DMS53 treated with DMSO at 0.1 percent for 48 hours (cell line): ENCODE data around the gene E2F2.

Experiments used
- DNase-seq: peaks from one replicate; lab custom pipeline; 2025; ENCODE audit not compliant: unreplicated experiment; lab: John Stamatoyannopoulos, UW

E2F2 gene

GRCh38 chr1:23530747-23531561 lies at the start of gene E2F2:
Gene E2F2, minus strand, starts transcription at chr1:23531233. Its CDS starts 440 bp downstream, at chr1:23530793.
- peak; percentile 84 for DNase-seq

GRCh38 chr1:23578997-23579363 lies 47.9 kb upstream of the E2F2 start:
- no peak for DNase-seq

- no peak for DNase-seq
Observed at GRCh38 chr1:23578311-23578996, 47.4 kb upstream of the E2F2 start.

- no peak for DNase-seq
Observed at GRCh38 chr1:23577056-23578004, 46.3 kb upstream of the E2F2 start.

- no peak for DNase-seq
Observed at GRCh38 chr1:23576338-23577055, 45.5 kb upstream of the E2F2 start.

- DNase-seq, result no peak
Observed at GRCh38 chr1:23575226-23575810, 44.3 kb upstream of the E2F2 start.

- DNase-seq, result no peak
Observed at GRCh38 chr1:23574265-23574754, 43.3 kb upstream of the E2F2 start.

- DNase-seq, result no peak
Observed at GRCh38 chr1:23573574-23574182, 42.6 kb upstream of the E2F2 start.

GRCh38 chr1:23571465-23571864 lies 40.4 kb upstream of the E2F2 start:
- DNase-seq, result no peak

GRCh38 chr1:23570001-23570691 lies 39.1 kb upstream of the E2F2 start:
- DNase-seq, result no peak

- no peak for DNase-seq
Observed at GRCh38 chr1:23568608-23569383, 37.8 kb upstream of the E2F2 start.

- DNase-seq, result no peak
Observed at GRCh38 chr1:23567996-23568607, 37.1 kb upstream of the E2F2 start.

- peak; percentile 33 for DNase-seq
Observed at GRCh38 chr1:23567629-23567995, 36.6 kb upstream of the E2F2 start.

- no peak for DNase-seq
Observed at GRCh38 chr1:23566304-23566703, 35.3 kb upstream of the E2F2 start.

GRCh38 chr1:23565776-23566175 lies 34.7 kb upstream of the E2F2 start:
- no peak for DNase-seq

- no peak for DNase-seq
Observed at GRCh38 chr1:23564529-23565122, 33.6 kb upstream of the E2F2 start.

- DNase-seq, result peak; percentile 47
Observed at GRCh38 chr1:23563755-23564374, 32.8 kb upstream of the E2F2 start.
